ENCODE measurements around the gene SLC66A2.

SLC66A2 gene

GRCh38 chr18:79864006-79864725 lies 87.3 kb downstream of the SLC66A2 start:
- Histone ChIP-seq H3K79me2 (ENCODE audit: insufficient read depth, low read length) (no peaks in the 10 kb centered on the region), H3K4me2 (ENCODE audit: low read depth, low read length, poor library complexity, severe bottlenecking) (no peak overlapping the region), H3K27ac (ENCODE audit: low read depth, low read length) (no peak overlapping the region), H3F3A (ENCODE audit: insufficient read depth) (no peaks in the 10 kb centered on the region), H2AFZ (ENCODE audit: low read depth, low read length, severe bottlenecking) (no peak overlapping the region), H3K4me3 (ENCODE audit: insufficient read depth, low read length, poor library complexity, severe bottlenecking) (no peak overlapping the region), H4K20me1 (ENCODE audit: low read depth, low read length) (no peaks in the 10 kb centered on the region), H3K9me2 (replicated peaks; ENCODE audit: insufficient read depth, low read length) (no peaks in the 10 kb centered on the region), H3K9me3 (ENCODE audit: insufficient read depth, low read length) (no peaks in the 10 kb centered on the region), H3K9ac (ENCODE audit: low read length) (no peak overlapping the region), H3K27me3 (ENCODE audit: low read length) (no peaks in the 10 kb centered on the region), H3K36me3 (ENCODE audit: low read length) (no peaks in the 10 kb centered on the region)
- TF ChIP-seq EZH2phosphoT487 (conservative IDR thresholded peaks at IDR 0.05; ENCODE audit: low read length) = no peak
- no peak for TF ChIP-seq CTCF (IDR thresholded peaks at IDR 0.05; ENCODE audit: insufficient read depth, low read length, poor library complexity, severe bottlenecking)

GRCh38 chr18:79863161-79864005 lies 88.1 kb downstream of the SLC66A2 start:
- Histone ChIP-seq H4K20me1 (ENCODE audit: low read depth, low read length) (no peaks in the 10 kb centered on the region), H3K9me2 (replicated peaks; ENCODE audit: insufficient read depth, low read length) (no peaks in the 10 kb centered on the region), H3K27me3 (ENCODE audit: low read length) (no peaks in the 10 kb centered on the region), H3K9ac (ENCODE audit: low read length) (no peak overlapping the region), H3K9me3 (ENCODE audit: insufficient read depth, low read length) (no peaks in the 10 kb centered on the region), H3K36me3 (ENCODE audit: low read length) (no peaks in the 10 kb centered on the region), H3K4me3 (ENCODE audit: insufficient read depth, low read length, poor library complexity, severe bottlenecking) (no peak overlapping the region), H2AFZ (ENCODE audit: low read depth, low read length, severe bottlenecking) (no peak overlapping the region), H3K79me2 (ENCODE audit: insufficient read depth, low read length) (no peaks in the 10 kb centered on the region), H3F3A (ENCODE audit: insufficient read depth) (no peaks in the 10 kb centered on the region), H3K27ac (ENCODE audit: low read depth, low read length) (no peak overlapping the region), H3K4me2 (ENCODE audit: low read depth, low read length, poor library complexity, severe bottlenecking) (no peak overlapping the region)
- TF ChIP-seq EZH2phosphoT487 (conservative IDR thresholded peaks at IDR 0.05; ENCODE audit: low read length) = no peak
- no peak for TF ChIP-seq CTCF (IDR thresholded peaks at IDR 0.05; ENCODE audit: insufficient read depth, low read length, poor library complexity, severe bottlenecking)

DNA sequence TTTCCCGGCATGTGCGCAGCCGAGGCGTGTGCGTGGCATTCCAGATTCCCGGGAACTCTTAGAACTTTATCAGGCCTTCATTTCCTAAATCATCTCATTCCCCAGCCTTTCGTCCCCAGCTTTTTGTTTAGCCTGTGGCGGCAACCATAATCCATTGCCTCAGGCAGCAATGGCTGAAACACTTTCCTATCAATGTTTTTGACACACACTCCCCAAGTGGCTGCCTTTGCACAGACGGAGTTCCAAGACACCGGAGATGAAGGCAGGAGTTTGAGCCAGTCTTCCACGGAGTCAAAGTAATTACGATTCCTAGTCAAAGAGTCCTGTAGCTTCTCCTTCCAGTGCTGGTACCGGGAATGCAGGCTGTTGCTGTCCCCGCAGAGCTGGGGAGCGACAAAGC lies 88.9 kb downstream of the SLC66A2 start:
- Histone ChIP-seq H4K20me1 (ENCODE audit: low read depth, low read length) (no peaks in the 10 kb centered on the region), H3K27ac (ENCODE audit: low read depth, low read length) (no peak overlapping the region), H3K4me2 (ENCODE audit: low read depth, low read length, poor library complexity, severe bottlenecking) (no peak overlapping the region), H3K9ac (ENCODE audit: low read length) (no peak overlapping the region), H3K27me3 (ENCODE audit: low read length) (no peaks in the 10 kb centered on the region), H3K79me2 (ENCODE audit: insufficient read depth, low read length) (no peaks in the 10 kb centered on the region), H2AFZ (ENCODE audit: low read depth, low read length, severe bottlenecking) (no peak overlapping the region), H3K36me3 (ENCODE audit: low read length) (no peaks in the 10 kb centered on the region), H3K9me3 (ENCODE audit: insufficient read depth, low read length) (no peaks in the 10 kb centered on the region), H3K4me3 (ENCODE audit: insufficient read depth, low read length, poor library complexity, severe bottlenecking) (no peak overlapping the region), H3F3A (ENCODE audit: insufficient read depth) (no peaks in the 10 kb centered on the region), H3K9me2 (replicated peaks; ENCODE audit: insufficient read depth, low read length) (no peaks in the 10 kb centered on the region)
- no peak for TF ChIP-seq CTCF (IDR thresholded peaks at IDR 0.05; ENCODE audit: insufficient read depth, low read length, poor library complexity, severe bottlenecking)
- TF ChIP-seq EZH2phosphoT487 (conservative IDR thresholded peaks at IDR 0.05; ENCODE audit: low read length) = no peak

Measured in SU-DHL-6 (cell line).